ENCODE results near the gene SERPINH1.

The SERPINH1 gene

DNA sequence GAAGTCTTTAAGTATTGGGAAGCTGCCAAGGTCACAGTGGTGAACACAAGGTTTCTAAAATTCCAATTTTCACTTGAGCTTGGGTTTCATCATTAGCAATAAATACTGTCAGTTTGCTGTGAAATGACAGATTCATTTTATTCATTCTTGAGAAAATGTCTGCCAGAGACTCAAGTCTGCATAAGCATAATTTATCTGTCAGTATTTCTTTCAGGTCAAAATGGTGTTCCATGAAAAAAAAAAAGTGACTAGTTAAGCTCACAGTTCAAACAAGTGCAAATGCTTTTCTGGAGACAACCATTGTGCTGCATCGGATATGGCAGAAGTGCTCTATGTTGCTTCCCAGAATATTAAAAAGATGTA is 28.2 kb upstream of the SERPINH1 start:
- no peak for DNase-seq (ENCODE audit: low read depth in 1 of 2, low spot score in 1 of 2)
- TF ChIP-seq CTCF (IDR thresholded peaks at IDR 0.05; ENCODE audit: insufficient read depth, low read length), result no peak
- Histone ChIP-seq H3K4me3 (replicated peaks; ENCODE audit: insufficient read depth, low read length) (no peak overlapping the region), H3K27ac (replicated peaks) (no peak overlapping the region), H3K27me3 (ENCODE audit: insufficient read depth, poor library complexity, severe bottlenecking) (peaks cover 3% of the 10 kb centered on the region)

- DNase-seq (ENCODE audit: low read depth in 1 of 2, low spot score in 1 of 2), result no peak
- TF ChIP-seq, protein P1, sequence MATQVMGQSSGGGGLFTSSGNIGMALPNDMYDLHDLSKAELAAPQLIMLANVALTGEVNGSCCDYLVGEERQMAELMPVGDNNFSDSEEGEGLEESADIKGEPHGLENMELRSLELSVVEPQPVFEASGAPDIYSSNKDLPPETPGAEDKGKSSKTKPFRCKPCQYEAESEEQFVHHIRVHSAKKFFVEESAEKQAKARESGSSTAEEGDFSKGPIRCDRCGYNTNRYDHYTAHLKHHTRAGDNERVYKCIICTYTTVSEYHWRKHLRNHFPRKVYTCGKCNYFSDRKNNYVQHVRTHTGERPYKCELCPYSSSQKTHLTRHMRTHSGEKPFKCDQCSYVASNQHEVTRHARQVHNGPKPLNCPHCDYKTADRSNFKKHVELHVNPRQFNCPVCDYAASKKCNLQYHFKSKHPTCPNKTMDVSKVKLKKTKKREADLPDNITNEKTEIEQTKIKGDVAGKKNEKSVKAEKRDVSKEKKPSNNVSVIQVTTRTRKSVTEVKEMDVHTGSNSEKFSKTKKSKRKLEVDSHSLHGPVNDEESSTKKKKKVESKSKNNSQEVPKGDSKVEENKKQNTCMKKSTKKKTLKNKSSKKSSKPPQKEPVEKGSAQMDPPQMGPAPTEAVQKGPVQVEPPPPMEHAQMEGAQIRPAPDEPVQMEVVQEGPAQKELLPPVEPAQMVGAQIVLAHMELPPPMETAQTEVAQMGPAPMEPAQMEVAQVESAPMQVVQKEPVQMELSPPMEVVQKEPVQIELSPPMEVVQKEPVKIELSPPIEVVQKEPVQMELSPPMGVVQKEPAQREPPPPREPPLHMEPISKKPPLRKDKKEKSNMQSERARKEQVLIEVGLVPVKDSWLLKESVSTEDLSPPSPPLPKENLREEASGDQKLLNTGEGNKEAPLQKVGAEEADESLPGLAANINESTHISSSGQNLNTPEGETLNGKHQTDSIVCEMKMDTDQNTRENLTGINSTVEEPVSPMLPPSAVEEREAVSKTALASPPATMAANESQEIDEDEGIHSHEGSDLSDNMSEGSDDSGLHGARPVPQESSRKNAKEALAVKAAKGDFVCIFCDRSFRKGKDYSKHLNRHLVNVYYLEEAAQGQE (IDR thresholded peaks at IDR 0.05; ENCODE audit: insufficient replicate concordance, low read depth), result no peak
- TF ChIP-seq POLR2AphosphoS5 (IDR thresholded peaks at IDR 0.05; ENCODE audit: low read depth) (no peak), CTCF (IDR thresholded peaks at IDR 0.05; ENCODE audit: insufficient read depth, low read length) (no peak), SPI1 (IDR thresholded peaks at IDR 0.05; ENCODE audit: borderline replicate concordance, low read depth) (no peak), GABPA (IDR thresholded peaks at IDR 0.05; ENCODE audit: low read depth) (no peak)
- H3K4me3 ChIP-seq (replicated peaks; ENCODE audit: insufficient read depth, low read length), result no peak overlapping the region
- H3K27ac ChIP-seq (replicated peaks), result no peak overlapping the region
- H3K27me3 ChIP-seq (ENCODE audit: insufficient read depth, poor library complexity, severe bottlenecking), result peaks cover 3% of the 10 kb centered on the region
Observed at GRCh38 chr11:75534259-75535069, 27.6 kb upstream of the SERPINH1 start.

- H3K27me3 ChIP-seq (ENCODE audit: insufficient read depth, poor library complexity, severe bottlenecking), result peaks cover 3% of the 10 kb centered on the region
Observed at GRCh38 chr11:75535071-75535470, 27.0 kb upstream of the SERPINH1 start.

More at GRCh38 chr11:75535071-75535470, 27.0 kb upstream of the SERPINH1 start:
- DNase-seq (ENCODE audit: low read depth in 1 of 2, low spot score in 1 of 2), result no peak
- TF ChIP-seq GABPA (IDR thresholded peaks at IDR 0.05; ENCODE audit: low read depth) (no peak), SPI1 (IDR thresholded peaks at IDR 0.05; ENCODE audit: borderline replicate concordance, low read depth) (no peak), CTCF (IDR thresholded peaks at IDR 0.05; ENCODE audit: insufficient read depth, low read length) (no peak)
- TF ChIP-seq, protein P1 (IDR thresholded peaks at IDR 0.05; ENCODE audit: insufficient replicate concordance, low read depth), result no peak
- Histone ChIP-seq H3K4me3 (replicated peaks; ENCODE audit: insufficient read depth, low read length) (no peak overlapping the region), H3K27ac (replicated peaks) (no peak overlapping the region)

Data from HL-60 (cell line).